Right lobe of liver (tissue), 6 donors: Measurements from ENCODE around the gene SPACA5. TPM values are rescaled to one million over a fixed set of nuclear protein-coding genes. Genes with fewer than 3 reads are reported as not detected.
"Not testable (repeated sequence)": the region's sequence is repeated elsewhere in the genome, so short reads cannot be mapped to it uniquely, and the experiment has no call there.

Experiments used
- ATAC-seq, 4 donors: fragments of 200-7000 bp; cut with Tn5 transposase; one replicate each; pipeline ENCODE4 v1.9.1; 2020; ENCODE audit warnings: mild to moderate bottlenecking in 4 of 4, moderate library complexity in 4 of 4
- DNase-seq, 3 donors: peaks; one replicate each; pipeline ENCODE4 v3.0.0-alpha.2; 2020
- H3K27ac ChIP-seq, 3 donors: fragments of 200-600 bp; one replicate each; pipeline ENCODE4 v1.8.0; 2022
- H3K27me3 ChIP-seq, 2 donors: fragments of 200-600 bp; one replicate each; pipeline ENCODE4 v1.8.0; 2022
- H3K36me3 ChIP-seq, 4 donors: fragments of 200-600 bp; sonication (generic) in 1 of 4; one replicate each; pipeline versions ENCODE4 v1.5.1 to v1.8.0; 2017 to 2022; ENCODE audit warnings: control low read depth in 1 of 4
- H3K4me1 ChIP-seq, 4 donors: fragments of 200-600 bp; sonication (generic) in 1 of 4; one replicate each; pipeline versions ENCODE4 v1.5.1 to v1.8.0; 2017 to 2022; ENCODE audit warnings: control low read depth in 1 of 4
- H3K4me3 ChIP-seq, 3 donors: fragments of 200-600 bp; one replicate each; pipeline ENCODE4 v1.8.0; 2022
- H3K9me3 ChIP-seq, 4 donors: fragments of 200-600 bp; sonication (generic) in 1 of 4; one replicate each; pipeline versions ENCODE4 v1.5.1 to v1.8.0; 2017 to 2022; ENCODE audit warnings: control low read depth in 1 of 4
- CTCF ChIP-seq, 4 donors: fragments of 200-600 bp in 3 of 4; fragments of 450-650 bp in 1 of 4; IDR thresholded peaks; one replicate each; pipeline versions ENCODE4 v1.5.1 to v1.8.0; 2016 to 2022; ENCODE audit warnings: antibody characterized with exemption in 4 of 4, mild to moderate bottlenecking in 2 of 4
- POLR2A ChIP-seq: fragments of 450-650 bp; IDR thresholded peaks from one replicate; pipeline ENCODE4 v1.6.1; 2017; ENCODE audit warnings: antibody characterized with exemption, mild to moderate bottlenecking
- WGBS: methylation state at CpG from one replicate; pipeline ENCODE4 v1.1.6; 2018; ENCODE audit warnings: low coverage, low lambda C conversion rate; ENCODE audit not compliant: insufficient coverage; ENCODE audit errors: missing lambda C conversion rate; 5-methylcytosine and 5-hydroxymethylcytosine counted together
- intact Hi-C, 2 donors: fragments of 100-400 bp; cut with DNase I; formaldehyde crosslinking; loops; one replicate each; pipeline versions ENCODE4 v1.11.2 to v1.14.1; 2022
- total RNA-seq, 6 experiments: library from RNA; depleted of rRNA in 2 of 6; stranded (reverse); fragments of >200 nt in 2 of 6; fragmentation: NEBNext Ultra II Directional in 3 of 6; extraction: Animal tissue kit (Norgen Biotek cat#: 25700) in 3 of 6; gene quantifications; one replicate each; pipeline versions ENCODE4 v1.1.0 to v1.2.4, GENCODE V29; 2016 to 2023
- donor health status: DM: no; HTN: yes; CAD: no.
- donor health status: DM: no; HTN: no; CAD: no.
- donor health status: DM: no; HTN: no; CAD: no.
- donor health status: DM: no; HTN: yes; CAD: no.
- donor health status: DM: no; HTN: yes; CAD: no.

The SPACA5 gene
- total RNA-seq, 6 experiments from 2014 or later = not detected

GRCh38 chrX:48030237-48030636, 23.4 kb downstream of the SPACA5 start:
- Histone ChIP-seq H3K27me3 (no peaks in the 10 kb centered on the region), H3K9me3 (no peaks in the 10 kb centered on the region), H3K4me1 (no peaks in the 10 kb centered on the region), H3K36me3 (no peaks in the 10 kb centered on the region), H3K4me3 (no peak overlapping the region), H3K27ac (no peak overlapping the region)
- TF ChIP-seq POLR2A = no peak
- no peak for TF ChIP-seq CTCF (IDR thresholded peaks at IDR 0.05)
- DNase-seq = no peak
- intact Hi-C loops = no loop called here
- ATAC-seq = no peak
- 80% methylated on average over 7 of the region's 10 CpGs for WGBS

GRCh38 chrX:48030641-48031173, 23.9 kb downstream of the SPACA5 start:
- intact Hi-C loops, DNase-seq, H3K9me3 ChIP-seq, H3K27me3 ChIP-seq, H3K4me1 ChIP-seq, H3K4me3 ChIP-seq, ATAC-seq, H3K27ac ChIP-seq, H3K36me3 ChIP-seq: not testable (repeated sequence)
- WGBS = no CpG with 5 or more reads among the region's 10 CpGs

GRCh38 chrX:48035891-48036290, 29.1 kb downstream of the SPACA5 start:
- intact Hi-C loops = no loop called here

GRCh38 chrX:48043056-48043455, 36.3 kb downstream of the SPACA5 start:
- no peak for TF ChIP-seq CTCF (IDR thresholded peaks at IDR 0.05)
- TF ChIP-seq POLR2A = no peak
- Histone ChIP-seq H3K4me3 (no peak overlapping the region), H3K36me3 (no peaks in the 10 kb centered on the region), H3K9me3 (no peaks in the 10 kb centered on the region), H3K27ac (no peak overlapping the region), H3K4me1 (no peaks in the 10 kb centered on the region), H3K27me3 (no peaks in the 10 kb centered on the region)
- 46% methylated on average over 4 of the region's 4 CpGs for WGBS
- no peak for DNase-seq
- no peak for ATAC-seq
- intact Hi-C loops = no loop called here

More at GRCh38 chrX:48035891-48036290, 29.1 kb downstream of the SPACA5 start:
- WGBS = 38% methylated on average over 3 of the region's 4 CpGs
- TF ChIP-seq POLR2A = no peak
- no peak for TF ChIP-seq CTCF (IDR thresholded peaks at IDR 0.05)
- DNase-seq = no peak
- H3K36me3 ChIP-seq = no peaks in the 10 kb centered on the region
- H3K27ac ChIP-seq = no peak overlapping the region
- H3K4me3 ChIP-seq = no peak overlapping the region
- no peaks in the 10 kb centered on the region for H3K27me3 ChIP-seq
- no peaks in the 10 kb centered on the region for H3K4me1 ChIP-seq
- ATAC-seq = peak in 2 of 4 donors; percentile 18 to 34
- no peaks in the 10 kb centered on the region for H3K9me3 ChIP-seq

GRCh38 chrX:48045410-48046311, 38.9 kb downstream of the SPACA5 start:
- Histone ChIP-seq H3K4me3 (no peak overlapping the region), H3K27ac (peak overlapping the region in 1 of 3 donors; percentile 25), H3K4me1 (no peaks in the 10 kb centered on the region), H3K27me3 (no peaks in the 10 kb centered on the region), H3K36me3 (no peaks in the 10 kb centered on the region), H3K9me3 (no peaks in the 10 kb centered on the region)
- intact Hi-C loops = no loop called here
- 63% methylated on average over 8 of the region's 8 CpGs for WGBS
- peak in 3 of 4 donors; percentile 14 to 65 (median 57) for ATAC-seq
- no peak for DNase-seq
- no peak for TF ChIP-seq POLR2A
- TF ChIP-seq CTCF (IDR thresholded peaks at IDR 0.05) = no peak
